HepG2 (cell line): ENCODE data around the gene GOLGA6D. TPM values are rescaled to one million over a fixed set of nuclear protein-coding genes. Genes with fewer than 3 reads are reported as not detected.

ENCODE experiments used
- ATAC-seq: fragments of 200-7000 bp; cut with Tn5 transposase; 3 replicates; pipeline ENCODE4 v1.9.1; 2020; ENCODE audit warnings: mild to moderate bottlenecking, moderate library complexity
- BruUV-seq: library from RNA; stranded (reverse); fragments of 400-500 nt; replicated peaks from 2 replicates; lab custom pipeline; 2021; lab: Mats Ljungman, UMichigan
- CTCF ChIA-PET: fragments of 300-600 bp; formaldehyde crosslinking; extraction: SDS; loops from one replicate; lab custom pipeline; 2021; ENCODE audit warnings: low total read pairs, inconsistent platforms, low intra/inter-chr PET ratio; lab: Yijun Ruan, JAX
- POLR2A ChIA-PET: fragments of 350-600 bp; sonication (Branson Sonifier 250); formaldehyde crosslinking; loops from one replicate; lab custom pipeline; 2020; ENCODE audit warnings: antibody characterized with exemption, inconsistent platforms; lab: Yijun Ruan, JAX
- DNase-seq: peaks from one replicate; pipeline ENCODE4 v3.0.0-alpha.2; 2015; ENCODE audit warnings: low spot score
- FAIRE-seq: peaks from 3 replicates; lab custom pipeline; 2011; peaks lifted over from hg19 to GRCh38; lab: Jason Lieb, UNC
- H2AFZ ChIP-seq: one replicate; pipeline ENCODE4 v1.6.1; 2011; ENCODE audit warnings: low read length, inconsistent platforms
- H3K27ac ChIP-seq: fragments of 300-600 bp; 3 replicates; pipeline ENCODE4 v1.8.0; 2011; ENCODE audit warnings: mixed run types, mild to moderate bottlenecking, mixed read lengths, low read length, inconsistent platforms; ENCODE audit not compliant: insufficient read depth; ENCODE audit errors: extremely low read length
- H3K27me3 ChIP-seq, 2 experiments: fragments of 200-600 bp in 1 of 2; 2 replicates in 1 of 2; 3 replicates in 1 of 2; pipeline versions ENCODE4 v1.6.0 to v1.8.0; 2011; ENCODE audit warnings: low read length in 2 of 2, mild to moderate bottlenecking in 2 of 2, moderate library complexity in 2 of 2, inconsistent platforms in 1 of 2; ENCODE audit not compliant: insufficient read depth in 2 of 2, control insufficient read depth in 1 of 2
- H3K36me3 ChIP-seq, 2 experiments: fragments of 200-600 bp in 1 of 2; replicated peaks in 1 of 2; 2 replicates in 1 of 2; 3 replicates in 1 of 2; pipeline versions ENCODE4 v1.5.1 to v1.8.0; 2011; ENCODE audit warnings: low read length in 2 of 2, inconsistent platforms in 1 of 2; ENCODE audit not compliant: insufficient read depth in 2 of 2, control insufficient read depth in 1 of 2
- H3K4me1 ChIP-seq: 2 replicates; pipeline ENCODE4 v1.5.1; 2012; ENCODE audit warnings: low read length, inconsistent platforms; ENCODE audit not compliant: insufficient read depth
- H3K4me2 ChIP-seq: 2 replicates; pipeline ENCODE4 v1.6.0; 2011; ENCODE audit warnings: low read depth, low read length, inconsistent platforms
- H3K4me3 ChIP-seq, 3 experiments: fragments of 200-600 bp in 1 of 3; sonication (generic), shearing (Covaris generic) in 1 of 3; replicated peaks in 1 of 3; 2 replicates each; pipeline ENCODE4 v1.5.1; 2011 to 2016; ENCODE audit warnings: low read length in 3 of 3, inconsistent platforms in 2 of 3, low read depth in 2 of 3, mild to moderate bottlenecking in 2 of 3, control low read depth in 1 of 3, mixed read lengths in 1 of 3; ENCODE audit not compliant: insufficient read depth in 1 of 3
- H3K79me2 ChIP-seq: one replicate; pipeline ENCODE4 v1.6.1; 2011; ENCODE audit warnings: low read length, inconsistent platforms; ENCODE audit not compliant: insufficient read depth
- H3K9ac ChIP-seq: 2 replicates; pipeline ENCODE4 v1.6.0; 2011; ENCODE audit warnings: mild to moderate bottlenecking, low read depth, low read length, inconsistent platforms; ENCODE audit not compliant: insufficient read depth
- H3K9me3 ChIP-seq: 2 replicates; pipeline ENCODE4 v1.5.1; 2012; ENCODE audit warnings: mild to moderate bottlenecking, low read length
- H4K20me1 ChIP-seq: 2 replicates; pipeline ENCODE4 v1.6.0; 2011; ENCODE audit warnings: inconsistent platforms, mild to moderate bottlenecking, low read length, moderate library complexity; ENCODE audit not compliant: insufficient read depth
- ASH2L ChIP-seq: fragments of 300-600, 200-600 bp; sonication (generic); IDR thresholded peaks from 2 replicates; pipeline ENCODE4 v1.7.0; 2017; ENCODE audit warnings: low read depth, mild to moderate bottlenecking, moderate library complexity, mixed read lengths, low read length; ENCODE audit not compliant: insufficient read length
- CBX5 ChIP-seq: sonication (generic); formaldehyde crosslinking; IDR thresholded peaks from 2 replicates; pipeline ENCODE4 v1.4.0; 2020; ENCODE audit warnings: missing genetic modification reagents, borderline replicate concordance
- CC2D1A ChIP-seq: sonication (generic); formaldehyde crosslinking; IDR thresholded peaks from 2 replicates; pipeline ENCODE4 v1.8.1; 2023; ENCODE audit warnings: mild to moderate bottlenecking, missing genetic modification reagents
- HDAC2 ChIP-seq: sonication (generic); formaldehyde crosslinking; IDR thresholded peaks from 2 replicates; pipeline ENCODE4 v1.4.0; 2020; ENCODE audit warnings: missing genetic modification reagents
- KMT2A ChIP-seq: sonication (generic); formaldehyde crosslinking; IDR thresholded peaks from 2 replicates; pipeline ENCODE4 v1.4.0; 2020; ENCODE audit warnings: missing genetic modification reagents
- RERE ChIP-seq: IDR thresholded peaks from 2 replicates; pipeline ENCODE4 v1.6.1; 2016; ENCODE audit warnings: low read depth, missing genetic modification reagents, missing compliant biosample characterization
- ZNF232 ChIP-seq: sonication (generic); formaldehyde crosslinking; IDR thresholded peaks from 2 replicates; pipeline ENCODE4 v1.4.0; 2020; ENCODE audit warnings: missing genetic modification reagents, borderline replicate concordance
- ZNF337 ChIP-seq: sonication (generic); formaldehyde crosslinking; IDR thresholded peaks from 2 replicates; pipeline ENCODE4 v1.5.1; 2020; ENCODE audit warnings: missing genetic modification reagents, low read depth, mild to moderate bottlenecking, borderline replicate concordance
- WGBS: methylation state at CpG from one replicate; pipeline ENCODE4 v1.1.6; 2017; ENCODE audit warnings: low lambda C conversion rate; 5-methylcytosine and 5-hydroxymethylcytosine counted together
- in situ Hi-C: cut with HindIII; loops from 2 replicates; pipeline ENCODE4 v1.10.0; 2017; ENCODE audit warnings: low pct_unique_long_range_greater_than_20kb; ENCODE audit not compliant: extremely low pct_ligation_motif_present
- intact Hi-C: fragments of 100-400 bp; cut with micrococcal nuclease; formaldehyde crosslinking; loops from one replicate; pipeline ENCODE4 v1.10.0; 2022; ENCODE audit not compliant: unreplicated experiment
- polyA plus RNA-seq, 8 experiments: library from polyadenylated mRNA; depleted of rRNA in 3 of 8; stranded (reverse) in 7 of 8; unstranded in 1 of 8; fragments of >200 nt; fragmentation: Illumina TruSeq in 4 of 8; extraction: Trizol in 4 of 8; gene quantifications; 2 replicates each; pipeline versions ENCODE4 v1.2.1 to v1.2.3, GENCODE V29; 2011 to 2016; ENCODE audit warnings: low read depth in 4 of 8, missing spikeins in 1 of 8, mixed read lengths in 1 of 8; ENCODE audit not compliant: insufficient read depth in 1 of 8
- total RNA-seq, 5 experiments: library from RNA; depleted of rRNA; stranded (reverse); fragments of >200 nt; fragmentation: Illumina TruSeq; extraction: Trizol; gene quantifications; 2 replicates each; pipeline ENCODE4 v1.2.3, GENCODE V29; 2016; ENCODE audit warnings: low read depth in 1 of 5
- TF ChIP-seq, protein P1 (sequence below): sonication (generic); formaldehyde crosslinking; IDR thresholded peaks from 2 replicates; pipeline ENCODE4 v1.8.0; 2022; ENCODE audit warnings: mild to moderate bottlenecking, missing genetic modification reagents, borderline replicate concordance
- TF ChIP-seq, protein P2 (sequence below): sonication (generic); formaldehyde crosslinking; IDR thresholded peaks from 2 replicates; pipeline ENCODE4 v1.5.1; 2020; ENCODE audit warnings: mild to moderate bottlenecking, missing genetic modification reagents, moderate library complexity

GOLGA6D gene
- total and polyA plus RNA-seq, 2 of the 13 experiments (the other 11 are each of a cell fraction or from before 2014, with no cell fraction given), result 0.04 TPM; not detected in 1

DNA sequence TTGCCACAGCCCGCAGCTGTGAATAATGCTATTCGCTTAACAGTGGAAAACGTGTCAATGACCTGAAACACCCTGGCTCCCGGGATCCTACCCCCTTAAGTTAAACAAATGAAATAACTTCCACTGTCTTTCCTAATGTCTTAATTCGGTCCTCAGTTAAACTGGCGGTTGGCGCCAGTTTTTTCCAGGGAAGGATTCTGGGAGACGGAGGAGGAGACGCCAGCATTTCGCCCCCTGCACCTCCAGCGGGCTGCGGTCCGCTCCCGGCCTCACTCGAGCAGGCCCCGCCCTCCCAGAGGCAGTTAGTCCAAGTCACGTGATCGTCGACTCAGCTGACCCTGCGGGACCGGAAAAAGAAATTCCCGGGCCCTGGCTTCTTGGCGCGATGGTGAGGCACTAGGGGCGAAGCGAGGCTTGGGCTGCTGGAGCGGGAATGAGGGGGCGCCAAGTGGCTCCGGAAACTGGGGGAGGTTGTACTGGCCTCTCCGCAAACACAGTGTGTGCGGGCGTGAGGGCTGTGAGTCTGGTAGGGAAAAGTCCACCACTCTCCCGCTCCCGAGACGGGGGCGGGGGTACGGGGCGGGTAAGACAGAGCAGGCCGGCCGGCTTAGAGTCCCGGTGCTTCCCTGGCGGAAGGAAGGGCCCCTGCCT lies 53.2 kb downstream of the GOLGA6D start, which contains the start of gene COMMD4 (continued):
- TF ChIP-seq, protein P1, sequence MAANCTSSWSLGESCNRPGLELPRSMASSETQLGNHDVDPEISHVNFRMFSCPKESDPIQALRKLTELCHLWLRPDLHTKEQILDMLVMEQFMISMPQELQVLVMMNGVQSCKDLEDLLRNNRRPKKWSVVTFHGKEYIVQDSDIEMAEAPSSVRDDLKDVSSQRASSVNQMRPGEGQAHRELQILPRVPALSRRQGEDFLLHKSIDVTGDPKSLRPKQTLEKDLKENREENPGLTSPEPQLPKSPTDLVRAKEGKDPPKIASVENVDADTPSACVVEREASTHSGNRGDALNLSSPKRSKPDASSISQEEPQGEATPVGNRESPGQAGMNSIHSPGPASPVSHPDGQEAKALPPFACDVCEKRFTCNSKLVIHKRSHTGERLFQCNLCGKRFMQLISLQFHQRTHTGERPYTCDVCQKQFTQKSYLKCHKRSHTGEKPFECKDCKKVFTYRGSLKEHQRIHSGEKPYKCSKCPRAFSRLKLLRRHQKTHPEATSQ (CRISPR knock-in tag), result no peak
- peak; percentile 87 for TF ChIP-seq CBX5 (CRISPR knock-in tag)
- peak; percentile 90 for TF ChIP-seq HDAC2 (CRISPR knock-in tag)

DNA sequence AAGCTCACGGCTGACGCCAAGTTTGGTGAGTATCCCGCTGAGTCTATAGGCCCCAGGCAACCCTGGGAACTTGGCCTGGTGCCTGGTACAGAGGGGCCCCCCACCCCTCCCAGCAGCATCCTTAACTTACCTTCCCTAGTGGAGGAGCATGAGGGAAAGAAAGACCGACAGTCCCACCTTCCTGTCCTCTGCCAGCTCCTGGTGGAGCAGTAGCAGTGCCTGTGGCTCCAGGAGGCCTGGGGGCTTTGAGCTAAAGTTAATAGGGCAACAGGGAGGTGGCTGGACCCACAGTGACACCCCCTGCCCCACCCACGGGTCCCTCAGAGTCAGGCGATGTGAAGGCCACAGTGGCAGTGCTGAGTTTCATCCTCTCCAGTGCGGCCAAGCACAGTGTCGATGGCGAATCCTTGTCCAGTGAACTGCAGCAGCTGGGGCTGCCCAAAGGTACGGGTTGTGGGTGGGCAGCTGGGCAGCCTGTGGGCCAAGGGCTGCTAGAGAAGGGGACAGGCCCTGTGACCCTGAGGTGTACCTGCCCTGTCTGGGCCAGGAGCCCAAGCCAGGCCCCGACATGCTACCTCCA lies 56.1 kb downstream of the GOLGA6D start:
- intact Hi-C loops (no loop called here), in situ Hi-C loops (no loop called here)
- Histone ChIP-seq H3K27me3 (no peaks in the 10 kb centered on the region), H3K4me2 (no peak overlapping the region), H3K4me3 (no peak overlapping the region), H3K4me1 (peaks cover 22% of the 10 kb centered on the region), H3K36me3 (peaks cover 0 to 3% of the 10 kb centered on the region in 2 experiments; a peak in 2 of 5 replicates), H3K9me3 (no peaks in the 10 kb centered on the region), H4K20me1 (no peaks in the 10 kb centered on the region), H3K27ac (no peak overlapping the region), H3K9ac (no peak overlapping the region), H2AFZ (no peak overlapping the region), H3K79me2 (peaks cover 8% of the 10 kb centered on the region)
- POLR2A ChIA-PET, result no interaction called here
- WGBS, result 100% methylated on average over 3 of the region's 11 CpGs
- CTCF ChIA-PET, result no interaction called here
- no peak for FAIRE-seq
- BruUV-seq, result no TSS peak
- TF ChIP-seq RERE (CRISPR knock-in tag), result no peak
- TF ChIP-seq ASH2L, result no peak
- TF ChIP-seq, protein P2, sequence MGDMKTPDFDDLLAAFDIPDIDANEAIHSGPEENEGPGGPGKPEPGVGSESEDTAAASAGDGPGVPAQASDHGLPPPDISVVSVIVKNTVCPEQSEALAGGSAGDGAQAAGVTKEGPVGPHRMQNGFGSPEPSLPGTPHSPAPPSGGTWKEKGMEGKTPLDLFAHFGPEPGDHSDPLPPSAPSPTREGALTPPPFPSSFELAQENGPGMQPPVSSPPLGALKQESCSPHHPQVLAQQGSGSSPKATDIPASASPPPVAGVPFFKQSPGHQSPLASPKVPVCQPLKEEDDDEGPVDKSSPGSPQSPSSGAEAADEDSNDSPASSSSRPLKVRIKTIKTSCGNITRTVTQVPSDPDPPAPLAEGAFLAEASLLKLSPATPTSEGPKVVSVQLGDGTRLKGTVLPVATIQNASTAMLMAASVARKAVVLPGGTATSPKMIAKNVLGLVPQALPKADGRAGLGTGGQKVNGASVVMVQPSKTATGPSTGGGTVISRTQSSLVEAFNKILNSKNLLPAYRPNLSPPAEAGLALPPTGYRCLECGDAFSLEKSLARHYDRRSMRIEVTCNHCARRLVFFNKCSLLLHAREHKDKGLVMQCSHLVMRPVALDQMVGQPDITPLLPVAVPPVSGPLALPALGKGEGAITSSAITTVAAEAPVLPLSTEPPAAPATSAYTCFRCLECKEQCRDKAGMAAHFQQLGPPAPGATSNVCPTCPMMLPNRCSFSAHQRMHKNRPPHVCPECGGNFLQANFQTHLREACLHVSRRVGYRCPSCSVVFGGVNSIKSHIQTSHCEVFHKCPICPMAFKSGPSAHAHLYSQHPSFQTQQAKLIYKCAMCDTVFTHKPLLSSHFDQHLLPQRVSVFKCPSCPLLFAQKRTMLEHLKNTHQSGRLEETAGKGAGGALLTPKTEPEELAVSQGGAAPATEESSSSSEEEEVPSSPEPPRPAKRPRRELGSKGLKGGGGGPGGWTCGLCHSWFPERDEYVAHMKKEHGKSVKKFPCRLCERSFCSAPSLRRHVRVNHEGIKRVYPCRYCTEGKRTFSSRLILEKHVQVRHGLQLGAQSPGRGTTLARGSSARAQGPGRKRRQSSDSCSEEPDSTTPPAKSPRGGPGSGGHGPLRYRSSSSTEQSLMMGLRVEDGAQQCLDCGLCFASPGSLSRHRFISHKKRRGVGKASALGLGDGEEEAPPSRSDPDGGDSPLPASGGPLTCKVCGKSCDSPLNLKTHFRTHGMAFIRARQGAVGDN (CRISPR knock-in tag), result no peak
- no peak for TF ChIP-seq ZNF232 (CRISPR knock-in tag)
- no peak for TF ChIP-seq CC2D1A (CRISPR knock-in tag)
- no peak for TF ChIP-seq ZNF337 (CRISPR knock-in tag)
- no peak for TF ChIP-seq KMT2A (CRISPR knock-in tag)
- no peak for DNase-seq
- ATAC-seq, result no peak
